ENCODE measurements around the gene HIGD2A. TPM values are rescaled to one million over a fixed set of nuclear protein-coding genes. Genes with fewer than 3 reads are reported as not detected.

HIGD2A gene
- 70.5 and 122 TPM in 2 replicates for total RNA-seq

GRCh38 chr5:176388444-176389134 lies at the start of gene HIGD2A, which contains the start of gene NOP16:
TSS of gene HIGD2A (plus strand) at chr5:176388751. CDS start at chr5:176388820, 69 bp downstream.
TSS of gene NOP16 (minus strand) at chr5:176388598. CDS start at chr5:176388539, 59 bp downstream.

DNA sequence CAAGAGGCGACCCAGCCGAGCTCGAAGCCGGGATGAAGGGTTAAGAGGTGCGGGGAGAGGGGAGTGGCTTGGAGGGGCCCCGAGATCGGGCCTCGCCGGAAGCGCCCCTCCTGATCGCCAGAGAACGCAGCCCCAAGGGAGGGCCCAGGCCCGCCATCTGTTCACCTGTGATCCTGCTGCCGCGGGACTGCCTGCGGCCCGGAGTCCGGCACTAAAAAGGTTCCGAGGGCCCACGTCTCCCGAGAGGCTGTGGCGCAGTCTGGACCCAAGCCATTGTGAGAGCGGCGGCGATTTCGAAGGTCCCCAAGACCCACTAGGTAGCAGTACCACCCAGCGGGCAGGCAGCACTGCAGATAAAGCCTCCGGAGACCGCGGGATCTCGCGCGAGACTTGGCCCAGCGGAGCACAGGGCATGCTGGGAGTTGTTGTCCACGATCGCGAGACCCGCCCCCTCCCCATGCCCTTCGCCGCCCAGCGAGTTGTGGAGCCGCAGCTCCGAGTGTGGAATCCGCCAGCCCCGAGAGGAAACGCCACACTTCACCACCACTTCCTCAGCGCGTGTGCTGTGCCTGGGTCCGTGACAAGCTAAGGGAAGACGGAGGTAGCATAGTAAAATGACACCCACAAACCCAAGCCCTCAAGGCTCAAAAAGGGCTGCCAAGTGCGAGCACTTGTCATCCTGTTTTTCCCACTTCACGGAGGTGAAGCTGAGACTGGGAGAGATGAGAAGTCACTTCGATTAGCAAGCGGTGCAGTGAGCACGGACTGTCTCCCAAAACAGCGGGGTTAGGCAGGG lies 26.9 kb upstream of the HIGD2A start, which contains the start of gene KIAA1191:
TSS of gene KIAA1191 (minus strand) at position 328 of the 796 bp plus-strand sequence. CDS start 2,256 bp downstream, outside the sequence.

GRCh38 chr5:176365351-176366231 lies 23.0 kb upstream of the HIGD2A start, which contains the start of gene ARL10:
TSS of gene ARL10 (plus strand) at chr5:176365487. CDS start at chr5:176365564, 77 bp downstream.

DNA sequence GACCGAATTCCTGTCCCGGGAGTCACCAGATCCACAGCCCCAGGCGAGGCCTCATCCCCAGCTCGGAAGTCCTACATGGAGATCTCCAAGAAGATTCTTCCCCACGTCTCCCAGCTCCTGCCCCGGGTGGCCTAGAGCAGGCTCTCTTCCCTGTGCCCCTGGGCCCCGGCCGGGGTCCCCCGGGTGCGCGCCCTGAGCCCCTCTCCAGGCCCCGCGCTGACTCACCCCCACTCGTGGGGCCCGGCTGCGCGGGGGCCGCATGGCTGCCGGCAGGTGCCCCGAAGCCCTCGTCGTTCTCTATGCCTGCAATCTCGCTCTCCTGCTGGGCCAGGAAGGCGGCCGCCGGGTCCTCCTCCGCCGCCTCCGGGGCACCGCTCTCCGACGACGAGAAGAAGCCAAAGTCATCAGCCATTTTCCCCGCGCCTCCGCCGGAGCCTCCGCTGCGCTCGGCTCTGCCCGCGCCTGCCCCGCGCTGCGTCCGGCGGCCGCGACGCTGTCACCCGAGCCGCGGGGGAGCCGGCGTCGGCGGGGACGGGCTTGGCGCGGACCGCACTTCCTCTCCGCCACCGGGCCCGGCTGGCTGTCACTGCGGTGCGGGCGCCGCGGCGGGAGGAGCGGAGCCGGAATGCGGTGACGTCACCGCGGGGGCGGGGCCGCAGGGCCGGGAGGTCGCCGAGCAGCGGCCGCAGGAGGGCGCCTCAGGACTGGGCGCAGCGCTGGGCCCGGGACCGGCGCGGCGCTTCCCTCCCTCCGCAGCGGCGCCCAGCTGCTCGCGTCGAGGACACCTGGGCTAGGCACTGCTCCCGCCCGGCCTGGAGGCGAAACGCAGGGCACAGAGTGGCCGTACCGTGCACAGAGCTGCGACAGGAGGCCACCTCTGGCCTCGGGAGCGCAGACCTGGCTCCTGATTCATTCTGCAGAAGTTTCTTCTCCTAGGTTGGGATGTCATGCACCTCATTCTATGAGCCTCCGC lies 27.7 kb downstream of the HIGD2A start, which contains the start of gene CLTB:
TSS of gene CLTB (minus strand) at position 588 of the 973 bp plus-strand sequence. CDS start at position 412, 176 bp downstream.

Other genes with a start within 250 kb of the HIGD2A start
- gene SIMC1, start 150.3 kb upstream of the HIGD2A start, total RNA-seq: 6.7 and 12.7 TPM in 2 replicates
- 44.6 and 52.2 TPM in 2 replicates for gene KIAA1191, start 27.0 kb upstream of the HIGD2A start, total RNA-seq
- gene ARL10, start 23.3 kb upstream of the HIGD2A start, total RNA-seq: 8.4 and 9.0 TPM in 2 replicates
- 19.1 and 19.6 TPM in 2 replicates for gene NOP16, start 153 bp upstream of the HIGD2A start, total RNA-seq
- gene CLTB, start 27.8 kb downstream of the HIGD2A start, total RNA-seq: 72.9 and 73.5 TPM in 2 replicates
- gene FAF2, start 59.6 kb downstream of the HIGD2A start, total RNA-seq: 26.2 and 27.1 TPM in 2 replicates
- gene RNF44, start 148.7 kb downstream of the HIGD2A start, total RNA-seq: 6.7 and 11.5 TPM in 2 replicates
- gene CDHR2, start 160.6 kb downstream of the HIGD2A start, total RNA-seq: not detected in 2 replicates
- 2.2 and 2.4 TPM in 2 replicates for gene GPRIN1, start 221.4 kb downstream of the HIGD2A start, total RNA-seq
- 0.10 and 0.56 TPM in 2 replicates for gene SNCB, start 241.8 kb downstream of the HIGD2A start, total RNA-seq
- gene EIF4E1B, start 241.9 kb downstream of the HIGD2A start, total RNA-seq: not detected in 2 replicates

All from cardiac ventricle fibroblast (primary cell).